Activated CD4-positive, alpha-beta T cell treated with anti-CD3 and anti-CD28 coated beads for 48 hours (primary cell): ENCODE results near the gene NBAS.
"Not testable (repeated sequence)": the region's sequence is repeated elsewhere in the genome, so short reads cannot be mapped to it uniquely, and the experiment has no call there.

Experiments used
- DNase-seq: peaks from one replicate; pipeline ENCODE4 v3.0.0-alpha.2; 2020

NBAS gene

DNA sequence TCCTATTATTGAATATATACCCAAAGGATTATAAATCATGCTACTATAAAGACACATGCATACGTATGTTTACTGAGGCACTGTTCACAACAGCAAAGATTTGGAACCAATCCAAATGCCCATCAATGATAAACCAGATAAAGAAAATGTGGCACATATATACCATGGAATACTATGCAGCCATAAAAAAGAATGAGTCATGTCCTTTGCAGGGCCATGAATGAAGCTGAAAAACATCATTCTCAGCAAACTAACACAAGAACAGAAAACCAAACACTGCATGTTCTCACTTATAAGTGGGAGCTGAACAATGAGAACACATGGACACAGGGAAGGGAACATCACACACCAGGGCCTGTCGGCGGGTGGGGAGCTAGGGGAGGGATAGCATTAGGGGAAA lies 310.2 kb downstream of the NBAS start:
- DNase-seq = not testable (repeated sequence)

- DNase-seq = no peak
Measured at GRCh38 chr2:15246870-15247269, 314.3 kb downstream of the NBAS start.

DNA sequence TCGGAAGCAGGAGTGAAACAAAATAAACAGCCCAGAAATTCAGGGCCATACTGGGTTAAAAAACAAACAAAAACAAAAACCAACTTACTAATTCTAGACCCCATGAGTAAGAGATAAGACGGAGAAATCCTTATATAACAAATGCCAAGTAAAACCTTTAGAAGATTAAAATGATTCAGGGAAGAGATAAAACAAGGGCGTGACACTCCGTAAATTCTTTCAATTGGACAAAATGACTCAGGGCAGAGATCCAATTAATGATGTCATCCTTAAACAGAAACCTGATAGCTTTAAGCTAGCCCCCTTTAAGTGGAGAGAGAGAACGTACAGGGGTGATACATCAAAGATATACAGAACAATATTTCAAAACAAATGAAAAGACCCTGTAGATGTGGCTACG lies 317.4 kb downstream of the NBAS start:
- DNase-seq = no peak

- DNase-seq = no peak
Measured at GRCh38 chr2:15242936-15243461, 318.1 kb downstream of the NBAS start.

GRCh38 chr2:15241929-15242328 lies 319.2 kb downstream of the NBAS start:
- DNase-seq = no peak

DNA sequence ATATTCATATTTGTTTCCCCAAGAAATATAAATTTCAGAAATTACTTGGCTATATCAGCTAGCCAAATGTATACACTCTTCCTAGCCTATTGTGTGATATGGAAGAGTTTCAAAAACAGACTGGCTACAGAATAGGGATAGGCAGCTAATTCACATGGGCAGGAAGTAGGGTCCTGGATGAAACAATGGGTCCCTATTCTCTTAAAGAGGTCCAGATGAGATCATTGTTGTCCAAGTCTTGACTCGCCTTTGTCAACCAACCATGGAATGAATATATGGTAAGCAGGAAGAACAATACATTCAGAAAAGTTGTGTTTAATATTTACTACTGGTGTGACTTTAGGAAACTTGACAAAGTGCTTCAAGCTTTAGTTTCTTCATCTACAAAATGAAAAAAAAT lies 319.9 kb downstream of the NBAS start:
- DNase-seq = no peak

DNA sequence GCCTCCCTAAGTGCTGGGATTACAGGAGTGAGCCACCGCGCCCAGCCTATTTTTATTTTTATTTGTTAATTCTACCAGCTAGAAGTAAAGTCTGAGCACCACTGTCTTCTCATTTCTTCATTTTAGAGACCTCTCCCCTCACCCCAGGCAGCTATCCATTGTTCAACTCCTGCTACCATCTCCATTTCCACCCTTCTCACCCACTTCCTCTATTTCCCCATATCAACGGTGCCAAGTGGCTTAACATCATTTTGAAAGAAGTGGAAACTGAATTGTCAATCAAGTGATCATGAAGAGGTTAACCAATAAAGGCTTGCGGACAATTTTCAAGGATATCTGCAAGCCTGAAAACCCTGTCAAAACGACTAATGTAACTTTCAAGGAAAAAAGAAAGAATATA lies 323.1 kb downstream of the NBAS start:
- DNase-seq = no peak

DNA sequence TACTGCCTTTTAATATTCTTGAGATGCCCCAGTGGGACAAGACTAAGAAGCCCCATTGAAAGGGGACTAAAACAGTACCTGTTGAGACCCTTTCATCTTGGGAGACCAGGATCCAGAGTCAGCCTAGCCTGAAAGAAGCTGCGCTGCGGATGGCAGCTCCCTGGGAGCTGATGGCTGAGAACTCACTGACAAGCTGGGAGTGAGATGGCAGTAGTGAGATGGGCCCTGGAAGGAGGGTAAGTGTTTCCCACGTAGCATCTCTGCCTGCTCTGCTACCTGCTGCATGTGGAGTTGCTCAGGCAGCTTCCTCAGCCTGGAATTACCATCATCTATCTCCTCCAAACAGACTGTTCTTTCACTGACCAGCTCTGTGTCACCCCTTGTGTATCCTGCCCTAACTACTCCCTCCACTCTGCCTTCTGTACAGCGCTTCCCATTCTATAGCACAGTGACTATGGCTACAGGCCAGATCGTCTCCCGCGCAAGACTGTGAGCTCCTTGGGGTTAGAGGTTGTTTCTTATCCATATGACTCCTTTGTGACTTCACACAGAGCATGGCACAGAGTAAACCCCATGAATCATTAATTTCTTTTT lies 330.4 kb downstream of the NBAS start:
- DNase-seq = no peak

DNA sequence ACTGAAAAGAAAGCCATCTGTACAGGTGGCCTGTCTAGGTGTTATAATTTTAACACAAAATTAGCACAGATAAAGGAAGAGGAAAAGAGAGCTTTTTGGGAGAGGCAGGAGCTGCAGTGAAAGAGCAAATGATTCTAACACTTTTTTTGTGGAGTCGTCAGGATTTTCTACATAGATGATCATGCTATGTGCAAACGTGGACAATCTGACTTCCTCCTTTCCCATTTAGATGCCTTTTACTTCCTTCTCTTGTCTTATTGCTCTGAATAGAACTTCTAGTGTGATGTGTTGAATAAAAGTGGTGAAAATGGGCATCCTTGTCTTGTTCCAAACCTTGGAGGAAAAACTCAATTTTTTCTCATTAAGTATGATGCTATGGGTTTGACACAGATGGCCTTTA lies 334.5 kb downstream of the NBAS start:
- DNase-seq = no peak

- DNase-seq = no peak
Measured at GRCh38 chr2:15225131-15225530, 336.0 kb downstream of the NBAS start.

DNA sequence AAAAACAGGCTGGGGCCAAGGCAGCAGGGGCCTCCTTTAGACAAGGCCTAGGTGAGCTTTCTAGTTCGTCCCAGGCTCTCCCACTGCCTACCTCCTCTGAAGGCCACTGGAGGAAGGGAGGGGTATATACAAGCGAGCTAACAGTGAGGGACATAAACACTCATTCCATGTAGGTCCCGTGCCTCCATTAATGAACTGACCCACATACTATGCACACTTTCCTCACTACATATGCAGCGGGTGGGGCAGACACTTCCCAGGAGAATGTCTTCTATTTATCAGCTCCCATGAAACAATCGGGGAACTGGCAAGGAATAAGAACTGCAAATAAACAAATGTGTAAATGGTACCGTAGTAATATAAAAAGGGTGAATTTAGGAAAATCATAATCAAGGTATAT lies 336.5 kb downstream of the NBAS start:
- DNase-seq = no peak

GRCh38 chr2:15223887-15224286 lies 337.2 kb downstream of the NBAS start:
- no peak for DNase-seq

DNA sequence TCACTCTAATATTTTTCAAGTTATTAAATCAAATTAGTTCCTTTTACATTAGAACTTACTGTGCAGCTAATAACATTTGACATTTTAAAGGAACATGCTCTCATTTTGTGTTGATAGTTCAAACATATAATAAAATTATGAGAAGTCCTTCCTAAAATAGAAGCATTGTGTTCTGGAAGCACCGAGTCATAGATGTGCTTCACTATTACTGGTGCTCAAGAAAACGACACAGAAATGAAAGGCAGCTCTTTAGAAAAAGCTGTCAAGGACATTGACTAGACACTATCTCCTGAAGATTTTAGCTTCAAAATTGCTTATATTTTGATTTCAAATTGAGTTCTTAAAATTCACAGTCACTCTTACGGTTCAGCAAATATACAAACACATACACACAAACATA lies 338.3 kb downstream of the NBAS start:
- DNase-seq = no peak

DNA sequence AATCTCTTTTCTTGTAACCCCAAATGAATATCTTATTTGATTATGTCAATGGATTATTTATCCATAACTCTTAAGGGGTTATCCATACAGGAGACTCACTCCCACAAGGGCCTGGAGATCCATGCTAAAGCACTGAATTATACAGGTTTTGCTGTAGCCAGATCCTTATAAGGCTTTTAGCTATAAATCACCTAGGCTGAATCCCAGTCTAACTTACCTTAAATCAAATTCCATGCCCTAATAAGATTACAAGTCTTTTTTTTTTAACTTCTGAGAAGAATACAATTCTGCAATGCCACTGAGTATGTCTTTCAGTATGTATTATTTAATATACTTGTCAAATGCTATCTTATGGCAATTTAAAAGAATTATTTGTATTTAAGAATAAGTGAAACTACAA lies 340.5 kb downstream of the NBAS start:
- DNase-seq = no peak

DNA sequence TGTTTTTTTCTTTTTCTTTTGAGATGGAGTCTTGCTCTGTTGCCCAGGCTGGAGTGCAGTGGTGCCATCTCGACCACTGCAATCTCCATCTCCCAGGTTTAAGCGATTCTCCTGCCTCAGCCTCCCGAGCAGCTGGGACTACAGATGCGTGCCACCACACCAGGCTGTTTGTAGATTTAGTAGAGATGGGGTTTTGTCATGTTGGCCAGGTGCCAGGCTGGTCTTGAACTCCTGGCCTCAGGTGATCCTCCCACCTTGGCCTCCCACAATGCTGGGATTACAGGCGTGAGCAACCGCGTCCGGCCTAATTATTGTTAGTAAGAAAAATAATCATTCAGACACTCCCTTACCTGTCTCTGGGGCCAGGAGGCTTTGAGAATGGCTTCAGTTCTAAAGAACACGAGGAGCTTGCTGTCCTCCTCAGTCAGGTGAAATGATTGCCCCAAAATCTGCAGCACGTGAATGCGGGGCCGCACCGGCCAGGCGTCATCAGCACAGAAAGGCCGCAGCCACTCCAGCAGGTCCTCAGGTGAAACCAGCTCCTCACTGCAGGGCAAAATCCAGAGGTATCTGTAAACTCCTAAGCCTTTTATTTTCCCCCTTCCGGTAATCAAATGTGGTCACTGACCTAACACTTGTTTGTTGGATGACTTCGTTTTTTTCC lies 342.6 kb downstream of the NBAS start:
- no peak for DNase-seq

- DNase-seq = no peak
Measured at GRCh38 chr2:15212249-15212648, 348.9 kb downstream of the NBAS start.

GRCh38 chr2:15210542-15210941 lies 350.6 kb downstream of the NBAS start:
- DNase-seq = not testable (repeated sequence)

GRCh38 chr2:15206419-15206818 lies 354.7 kb downstream of the NBAS start:
- DNase-seq = no peak

- peak; percentile 17 for DNase-seq
Measured at GRCh38 chr2:15205562-15205961, 355.6 kb downstream of the NBAS start.

DNA sequence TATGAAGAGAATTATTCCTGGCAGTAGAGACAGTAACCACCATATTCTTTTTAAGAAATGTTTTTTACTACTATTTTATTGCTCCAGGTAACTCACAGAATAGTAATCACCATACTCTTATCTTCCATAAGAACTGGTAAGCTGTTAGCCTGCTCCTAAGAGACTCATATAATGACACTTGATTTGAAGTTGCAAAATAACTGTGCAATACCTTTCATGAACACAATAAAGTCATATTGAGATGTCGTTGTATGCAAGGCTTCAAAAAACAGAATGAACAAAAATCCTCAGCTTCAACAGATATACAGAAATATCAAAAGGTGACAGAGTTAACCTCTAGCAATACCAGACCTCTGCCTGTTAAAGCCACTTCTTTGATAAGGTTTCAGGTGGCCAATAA lies 360.1 kb downstream of the NBAS start:
- no peak for DNase-seq

DNA sequence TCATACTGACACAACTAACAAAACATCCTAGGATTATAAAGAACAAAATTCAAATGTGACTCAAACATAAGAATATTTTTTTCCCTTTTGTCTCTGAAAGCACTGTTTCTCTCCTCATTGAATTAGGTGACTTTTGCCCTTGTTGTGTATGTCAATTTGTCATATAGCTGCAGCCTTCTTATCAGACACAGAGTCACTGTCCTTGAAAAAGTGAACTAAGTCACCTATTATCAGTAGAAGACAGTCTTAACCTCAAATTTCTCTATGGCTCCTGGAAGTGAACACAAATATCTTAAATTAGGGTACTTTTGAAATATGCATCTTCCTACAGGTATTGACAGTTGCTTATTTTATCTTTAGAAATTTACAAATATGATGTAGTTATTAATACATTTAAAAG lies 360.6 kb downstream of the NBAS start:
- DNase-seq = no peak

DNA sequence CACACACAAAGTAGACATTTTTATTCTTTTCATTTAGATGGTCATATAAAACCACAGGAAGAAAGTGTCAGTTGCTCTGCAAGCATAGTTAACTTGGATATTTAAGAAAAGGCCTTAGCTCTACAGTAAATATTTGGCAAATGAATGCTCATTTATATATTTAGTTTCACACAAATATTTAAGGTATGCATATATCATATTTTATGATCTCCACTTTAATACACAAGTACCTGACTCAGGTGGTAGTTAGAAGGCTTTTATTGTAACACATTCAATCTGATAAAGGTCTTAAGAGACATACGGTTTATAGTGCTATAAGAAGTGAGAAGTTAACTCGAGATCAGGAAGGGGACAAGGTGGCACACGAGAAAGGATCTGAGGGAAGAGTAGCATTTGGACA lies 363.1 kb downstream of the NBAS start:
- DNase-seq = no peak

DNA sequence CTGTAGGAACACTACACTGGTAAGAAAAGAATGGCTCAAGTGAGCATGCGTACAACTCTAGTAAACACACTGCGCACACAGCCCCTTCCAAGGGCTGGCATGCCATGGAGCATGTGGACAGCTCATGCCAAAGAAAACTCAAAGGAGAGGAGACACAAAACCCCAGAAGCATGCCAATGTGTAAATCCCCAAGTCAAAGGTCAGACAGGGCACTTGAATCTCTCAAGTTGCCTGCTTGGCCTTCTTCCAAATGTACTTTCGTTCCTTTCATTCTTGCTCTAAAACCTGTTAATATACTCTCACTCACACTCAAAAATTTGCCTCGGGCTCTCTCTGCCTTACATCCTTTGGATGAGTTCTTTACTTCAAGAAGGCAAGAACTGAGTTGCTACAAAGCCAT lies 365.3 kb downstream of the NBAS start:
- no peak for DNase-seq

DNA sequence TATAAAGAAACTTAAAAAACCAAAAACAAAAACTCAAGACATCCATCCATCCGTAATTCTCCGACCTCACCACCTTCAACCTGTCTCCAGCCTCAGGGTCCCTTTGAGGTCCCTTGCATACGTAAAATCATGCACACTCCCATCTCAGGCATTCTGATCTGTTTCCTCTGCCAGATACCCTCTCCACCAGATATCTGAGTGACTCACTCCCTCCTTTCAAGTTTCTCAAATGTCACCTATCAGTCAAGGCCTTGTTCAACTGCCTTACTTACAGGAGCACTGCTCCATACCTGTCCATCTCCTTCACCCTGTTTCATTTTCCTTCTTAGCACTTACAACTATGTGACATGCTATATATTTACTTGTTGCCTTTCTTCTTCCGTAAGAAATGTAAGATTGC lies 369.3 kb downstream of the NBAS start:
- no peak for DNase-seq

GRCh38 chr2:15189216-15189615 lies 371.9 kb downstream of the NBAS start:
- no peak for DNase-seq
